Testis (tissue), 3 donors: Measurements from ENCODE around the gene C2CD4C. TPM values are rescaled to one million over a fixed set of nuclear protein-coding genes. Genes with fewer than 3 reads are reported as not detected.

Experiments
- DNase-seq: peaks from one replicate; pipeline ENCODE4 v3.0.0-alpha.2; 2019
- H3K27ac ChIP-seq, 2 donors: fragments of 200-600 bp; sonication (generic); one replicate each; pipeline ENCODE4 v1.5.1; 2019
- H3K27me3 ChIP-seq: fragments of 200-600 bp; sonication (generic); one replicate; pipeline ENCODE4 v1.5.1; 2019
- H3K36me3 ChIP-seq: fragments of 200-600 bp; sonication (generic); one replicate; pipeline ENCODE4 v1.5.1; 2017; ENCODE audit warnings: low read depth; ENCODE audit errors: missing control alignments
- H3K4me1 ChIP-seq: fragments of 200-600 bp; sonication (generic); one replicate; pipeline ENCODE4 v1.5.1; 2019
- H3K4me3 ChIP-seq, 2 donors: fragments of 200-600 bp; sonication (generic); one replicate each; pipeline ENCODE4 v1.5.1; 2017 to 2019
- H3K9me3 ChIP-seq: fragments of 200-600 bp; sonication (generic); one replicate; pipeline ENCODE4 v1.5.1; 2017
- POLR2A ChIP-seq: fragments of 450-650 bp; IDR thresholded peaks from one replicate; pipeline ENCODE4 v1.6.1; 2017; ENCODE audit warnings: antibody characterized with exemption, mild to moderate bottlenecking, moderate library complexity
- WGBS, 2 donors: methylation state at CpG; one replicate each; pipeline ENCODE4 v1.1.5; 2018; 5-methylcytosine and 5-hydroxymethylcytosine counted together
- intact Hi-C: fragments of 100-400 bp; cut with DNase I; formaldehyde crosslinking; loops from one replicate; pipeline ENCODE4 v1.15.1; 2023; ENCODE audit warnings: low total_unique reads
- polyA plus RNA-seq: library from polyadenylated mRNA; stranded (reverse); fragments of 350-450 nt; fragmentation: Illumina TruSeq; extraction: RNeasy Lipid Tissue Mini Kit (QIAGEN cat#74804); gene quantifications from one replicate; pipeline ENCODE4 v1.2.3, GENCODE V29; 2014; ENCODE audit warnings: low read depth, low replicate concordance; ENCODE audit not compliant: insufficient read depth
- total RNA-seq, 2 donors: library from RNA; depleted of rRNA; stranded (reverse); fragments of >200 nt; gene quantifications; one replicate each; pipeline ENCODE4 v1.2.3, GENCODE V29; 2016
- TF ChIP-seq, protein P1 (sequence below), 3 experiments: fragments of 450-650 bp in 2 of 3; fragments of 200-600 bp in 1 of 3; sonication (generic) in 1 of 3; IDR thresholded peaks; one replicate each; pipeline ENCODE4 v1.5.1; 2016 to 2019; ENCODE audit warnings: antibody characterized with exemption in 3 of 3, mild to moderate bottlenecking in 2 of 3, moderate library complexity in 1 of 3

The C2CD4C gene
- total and polyA plus RNA-seq, 3 donors from 2014 or later: 0.88 to 5.4 (median 5.3) TPM

DNA sequence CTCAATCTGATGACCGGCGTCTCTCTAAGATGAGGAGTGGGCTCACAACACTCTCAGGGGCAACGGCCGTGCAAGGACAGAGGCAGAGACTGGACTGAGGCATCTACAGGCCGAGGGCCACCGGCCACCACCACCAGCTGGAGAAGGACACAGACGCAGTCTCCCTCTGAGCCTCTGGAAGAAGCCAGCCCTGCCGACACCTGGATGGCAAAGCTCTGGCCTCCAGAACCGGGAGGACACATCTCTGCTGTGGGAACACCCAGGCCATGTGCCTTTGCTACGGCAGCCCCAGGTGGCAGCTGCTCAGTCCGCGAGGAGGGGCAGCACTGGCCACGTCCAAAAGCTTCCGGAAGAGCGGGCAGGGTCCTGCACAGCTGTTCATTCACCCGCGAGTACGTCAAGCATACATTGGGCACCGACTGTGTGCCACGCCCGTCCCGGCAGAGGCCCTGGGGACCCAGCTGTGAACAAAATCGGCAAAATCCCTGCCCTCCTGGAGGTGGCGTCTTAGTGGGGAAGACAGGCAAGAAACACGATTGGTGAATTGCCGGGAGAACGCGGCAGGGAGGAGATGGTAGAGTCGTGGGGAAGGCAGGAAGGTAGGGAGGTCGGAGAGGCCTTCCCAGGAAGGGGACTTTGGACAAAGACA lies 17.1 kb downstream of the C2CD4C start:
- Histone ChIP-seq H3K4me1 (no peaks in the 10 kb centered on the region), H3K36me3 (no peaks in the 10 kb centered on the region), H3K27ac (no peak overlapping the region), H3K9me3 (no peaks in the 10 kb centered on the region), H3K4me3 (no peak overlapping the region), H3K27me3 (no peaks in the 10 kb centered on the region)
- TF ChIP-seq POLR2A: no peak
- TF ChIP-seq, protein P1, sequence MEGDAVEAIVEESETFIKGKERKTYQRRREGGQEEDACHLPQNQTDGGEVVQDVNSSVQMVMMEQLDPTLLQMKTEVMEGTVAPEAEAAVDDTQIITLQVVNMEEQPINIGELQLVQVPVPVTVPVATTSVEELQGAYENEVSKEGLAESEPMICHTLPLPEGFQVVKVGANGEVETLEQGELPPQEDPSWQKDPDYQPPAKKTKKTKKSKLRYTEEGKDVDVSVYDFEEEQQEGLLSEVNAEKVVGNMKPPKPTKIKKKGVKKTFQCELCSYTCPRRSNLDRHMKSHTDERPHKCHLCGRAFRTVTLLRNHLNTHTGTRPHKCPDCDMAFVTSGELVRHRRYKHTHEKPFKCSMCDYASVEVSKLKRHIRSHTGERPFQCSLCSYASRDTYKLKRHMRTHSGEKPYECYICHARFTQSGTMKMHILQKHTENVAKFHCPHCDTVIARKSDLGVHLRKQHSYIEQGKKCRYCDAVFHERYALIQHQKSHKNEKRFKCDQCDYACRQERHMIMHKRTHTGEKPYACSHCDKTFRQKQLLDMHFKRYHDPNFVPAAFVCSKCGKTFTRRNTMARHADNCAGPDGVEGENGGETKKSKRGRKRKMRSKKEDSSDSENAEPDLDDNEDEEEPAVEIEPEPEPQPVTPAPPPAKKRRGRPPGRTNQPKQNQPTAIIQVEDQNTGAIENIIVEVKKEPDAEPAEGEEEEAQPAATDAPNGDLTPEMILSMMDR (IDR thresholded peaks at IDR 0.05): no peak
- WGBS, 2 donors: 92 to 93% methylated on average over 24 to 26 of the region's 30 CpGs
- DNase-seq: no peak
- intact Hi-C loops: no loop called here

DNA sequence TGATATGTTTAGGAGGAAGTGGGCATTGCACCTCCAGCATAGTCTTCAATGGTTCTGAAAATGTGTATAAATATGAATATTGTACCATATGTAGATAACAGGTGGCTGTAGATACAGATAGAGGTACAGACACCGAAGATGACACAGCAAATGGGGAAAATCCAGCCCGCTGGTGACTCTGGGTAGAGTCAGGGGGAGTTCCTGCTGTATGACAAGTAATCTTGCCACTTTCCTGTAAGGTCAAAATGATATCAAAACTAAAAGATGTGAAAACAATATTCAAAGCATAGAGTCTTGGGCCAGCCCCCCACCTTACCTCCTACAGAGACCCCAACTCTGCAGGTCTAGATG lies 17.8 kb downstream of the C2CD4C start:
- no peaks in the 10 kb centered on the region for H3K4me1 ChIP-seq
- no peak overlapping the region for H3K4me3 ChIP-seq
- TF ChIP-seq, protein P1 (IDR thresholded peaks at IDR 0.05): no peak
- TF ChIP-seq POLR2A: no peak
- no peaks in the 10 kb centered on the region for H3K9me3 ChIP-seq
- no peak for DNase-seq
- H3K27ac ChIP-seq: no peak overlapping the region
- WGBS, 2 donors: 87 to 93% methylated on average over 2 of the region's 2 CpGs
- no peaks in the 10 kb centered on the region for H3K27me3 ChIP-seq
- H3K36me3 ChIP-seq: no peaks in the 10 kb centered on the region
- intact Hi-C loops: no loop called here

DNA sequence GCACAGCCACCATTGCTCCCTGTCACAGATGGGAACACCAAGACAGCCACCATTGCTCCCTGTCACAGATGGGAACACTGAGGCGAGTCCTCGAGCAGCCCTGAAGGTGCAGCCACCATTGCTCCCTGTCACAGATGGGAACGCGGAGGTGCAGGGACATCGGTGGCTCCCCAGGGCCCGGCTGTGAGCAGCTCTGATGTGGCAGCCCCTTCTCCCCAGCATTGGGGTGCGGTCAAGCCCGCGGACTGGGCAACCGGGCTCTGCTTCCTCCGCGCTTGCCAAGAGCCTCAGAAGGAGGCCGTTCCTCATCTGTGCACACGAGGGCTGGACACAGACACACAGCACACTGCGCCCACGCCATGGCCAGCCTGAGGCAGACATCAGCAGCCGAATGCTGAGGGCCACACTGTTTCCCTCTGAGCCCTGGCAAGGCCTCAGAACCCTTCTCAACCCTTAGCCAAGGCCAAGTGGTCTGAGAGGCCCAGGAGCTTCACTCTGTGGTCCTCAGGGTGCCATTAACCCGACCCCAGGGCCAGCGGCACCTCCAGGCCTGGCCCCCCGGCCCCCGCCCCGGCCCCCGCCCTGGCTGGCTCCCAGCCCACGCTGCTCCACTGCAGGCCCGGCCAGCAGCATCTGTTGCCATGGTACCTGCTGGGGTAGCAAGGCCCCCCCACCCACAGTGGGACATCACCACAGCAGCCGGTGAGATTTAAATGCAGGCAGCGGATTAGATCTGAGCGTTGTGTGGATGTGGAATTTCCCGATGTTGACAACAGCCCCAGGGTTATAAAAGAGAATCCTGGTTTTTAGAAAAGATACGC lies 18.4 kb downstream of the C2CD4C start:
- WGBS, 2 donors: 81 to 86% methylated on average over 5 to 30 of the region's 30 CpGs

DNA sequence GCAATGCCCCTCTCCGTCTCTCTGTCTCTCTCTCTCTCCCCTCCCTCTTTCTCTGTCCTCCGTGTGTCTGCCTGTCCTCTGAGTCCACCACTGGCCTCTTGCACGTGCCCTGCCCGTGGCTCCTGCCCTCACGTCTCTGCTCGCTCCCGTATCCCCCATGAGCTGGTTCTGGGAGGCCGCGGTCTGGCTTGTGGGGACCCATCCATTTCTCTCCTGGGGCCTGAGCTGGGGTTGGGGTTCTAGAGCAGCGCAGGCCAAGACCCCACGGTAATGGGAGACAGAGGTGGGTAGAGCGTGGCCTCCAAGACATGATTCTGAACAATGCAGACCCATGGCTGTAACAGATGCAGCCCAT lies 19.0 kb downstream of the C2CD4C start:
- Histone ChIP-seq H3K27ac (no peak overlapping the region), H3K27me3 (no peaks in the 10 kb centered on the region), H3K9me3 (no peaks in the 10 kb centered on the region), H3K4me1 (no peaks in the 10 kb centered on the region), H3K4me3 (no peak overlapping the region), H3K36me3 (no peaks in the 10 kb centered on the region)
- DNase-seq: no peak
- TF ChIP-seq POLR2A: no peak
- TF ChIP-seq, protein P1 (IDR thresholded peaks at IDR 0.05): no peak
- 82 to 87% methylated on average over 11 to 12 of the region's 12 CpGs for WGBS, 2 donors
- intact Hi-C loops: no loop called here

More for the DNA sequence above, 18.4 kb downstream of the C2CD4C start:
- TF ChIP-seq POLR2A: no peak
- TF ChIP-seq, protein P1 (IDR thresholded peaks at IDR 0.05): no peak
- H3K27me3 ChIP-seq: no peaks in the 10 kb centered on the region
- H3K9me3 ChIP-seq: no peaks in the 10 kb centered on the region
- no peaks in the 10 kb centered on the region for H3K36me3 ChIP-seq
- H3K4me1 ChIP-seq: no peaks in the 10 kb centered on the region
- H3K27ac ChIP-seq: no peak overlapping the region
- intact Hi-C loops: no loop called here
- DNase-seq: no peak
- H3K4me3 ChIP-seq: no peak overlapping the region
